H1 (cell line): Measurements from ENCODE around the gene MMP7. TPM values are rescaled to one million over a fixed set of nuclear protein-coding genes. Genes with fewer than 3 reads are reported as not detected.

Experiments
- ASH2L ChIP-seq: fragments of 200-600, 300-600 bp; sonication (generic); IDR thresholded peaks from one replicate; pipeline ENCODE4 v1.7.1; 2017; ENCODE audit warnings: low read length
- FOSL1 ChIP-seq: IDR thresholded peaks from 2 replicates; pipeline ENCODE4 v1.6.1; 2011; ENCODE audit warnings: mild to moderate bottlenecking, low read depth, low read length, moderate library complexity; ENCODE audit not compliant: insufficient read depth
- GABPA ChIP-seq: IDR thresholded peaks from 2 replicates; pipeline ENCODE4 v1.6.1; 2011; ENCODE audit warnings: mild to moderate bottlenecking, low read length, moderate library complexity, borderline replicate concordance; ENCODE audit not compliant: insufficient read depth
- JUN ChIP-seq: IDR thresholded peaks from 2 replicates; pipeline ENCODE4 v1.6.1; 2011; ENCODE audit warnings: low read depth, mild to moderate bottlenecking, improper control_type of control experiment, low read length
- RFX5 ChIP-seq: IDR thresholded peaks from 2 replicates; pipeline ENCODE4 v1.6.1; 2011; ENCODE audit warnings: low read depth, low read length, improper control_type of control experiment, borderline replicate concordance
- TAF7 ChIP-seq: optimal IDR thresholded peaks from 2 replicates; pipeline ENCODE3; 2011; ENCODE audit warnings: low read depth, mild to moderate bottlenecking, inconsistent platforms, low read length, moderate library complexity, borderline replicate concordance
- polyA plus RNA-seq, 7 experiments: library from polyadenylated mRNA; depleted of rRNA in 3 of 7; stranded (reverse) in 5 of 7; unstranded in 2 of 7; fragments of >200 nt in 5 of 7; fragments of 200-250 nt in 2 of 7; gene quantifications; 1 replicate in 5 of 7; 2 replicates in 1 of 7; 4 replicates in 1 of 7; pipeline versions ENCODE4 v1.2.1 to v1.2.3, GENCODE V29; 2011 to 2013; ENCODE audit warnings: missing spikeins in 2 of 7, mixed read lengths in 2 of 7
- total RNA-seq: library from RNA; stranded (reverse); fragmentation: NEBNext Ultra II Directional; extraction: Animal tissue kit (Norgen Biotek cat#: 25700); gene quantifications from 2 replicates; pipeline ENCODE4 v1.2.1, GENCODE V29; 2021

The MMP7 gene
- total and polyA plus RNA-seq, 2 of the 8 experiments (the other 6 are each of a cell fraction or from before 2014, with no cell fraction given) = not detected

DNA sequence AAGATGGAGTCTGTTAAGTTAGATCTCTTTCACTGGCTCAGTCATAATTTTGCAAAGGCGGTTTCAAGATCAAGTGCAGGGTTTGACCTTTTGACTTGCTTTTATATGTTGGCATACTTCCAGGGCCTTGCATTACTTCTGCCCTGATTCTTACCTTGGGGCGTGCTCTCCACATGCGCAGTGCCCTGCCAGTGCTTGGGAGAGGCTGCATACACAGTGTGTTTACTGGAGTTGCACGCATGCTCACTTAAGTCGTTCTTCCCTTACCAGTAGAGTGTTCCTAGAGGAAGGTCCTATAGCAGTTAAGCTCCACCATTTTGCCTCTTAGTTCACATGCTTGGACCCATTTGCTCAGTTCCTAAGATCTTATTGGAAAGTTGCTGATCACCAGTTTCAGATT is 57.0 kb downstream of the MMP7 start (continued):
- no peak for TF ChIP-seq RFX5
- no peak for TF ChIP-seq GABPA
- no peak for TF ChIP-seq ASH2L
- no peak for TF ChIP-seq JUN
- TF ChIP-seq FOSL1 = no peak
- TF ChIP-seq TAF7 = no peak
